Measurements from ENCODE around the gene NEK9. TPM values are rescaled to one million over a fixed set of nuclear protein-coding genes. Genes with fewer than 3 reads are reported as not detected.

NEK9 gene
- total RNA-seq, 1 experiment from 2014 or later: 56.5 TPM

DNA sequence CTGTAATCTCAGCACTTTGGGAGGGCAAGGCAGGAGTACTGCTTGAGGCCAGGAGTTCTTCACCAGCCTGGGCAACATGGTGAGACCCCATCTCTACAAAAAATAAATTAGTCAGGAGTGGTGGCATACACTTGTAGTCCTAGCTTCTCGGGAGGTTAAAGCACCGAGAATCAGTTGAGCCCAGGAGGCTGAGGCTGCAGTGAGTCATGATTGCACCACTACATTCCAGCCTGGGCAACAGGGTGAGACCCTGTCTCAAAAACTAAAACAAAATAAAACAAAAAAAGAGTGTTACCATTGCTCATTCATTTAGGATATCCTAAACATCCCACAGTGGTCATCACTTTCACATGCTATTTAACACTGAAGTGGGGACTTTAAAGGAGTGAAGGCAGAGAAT lies 7.8 kb downstream of the NEK9 start:
- H2BK15ac ChIP-seq (ENCODE audit: low read depth, low read length): no peak overlapping the region
- no peak overlapping the region for H3K56ac ChIP-seq (ENCODE audit: insufficient read length, low read depth, low read length)
- no peak overlapping the region for H2BK5ac ChIP-seq (ENCODE audit: insufficient read length, low read length)
- WGBS (ENCODE audit: extremely low coverage, insufficient read length, low lambda C conversion rate): no CpG with 5 or more reads among the region's 2 CpGs
- H2BK120ac ChIP-seq (ENCODE audit: low read depth, low read length, poor library complexity, severe bottlenecking): no peak overlapping the region
- no peak overlapping the region for H4K91ac ChIP-seq (ENCODE audit: insufficient read length, low read depth, low read length)
- no peaks in the 10 kb centered on the region for H3K27me3 Mint-ChIP-seq (ENCODE audit: low read depth)
- no peaks in the 10 kb centered on the region for H3K4me1 ChIP-seq (ENCODE audit: insufficient read depth, low read length)
- H3K4me2 ChIP-seq (ENCODE audit: insufficient read depth, insufficient read length, low read length): no peak overlapping the region
- H3K79me1 ChIP-seq (ENCODE audit: insufficient read depth, low read depth, low read length, poor library complexity, severe bottlenecking): no peaks in the 10 kb centered on the region
- no peaks in the 10 kb centered on the region for H3K23me2 ChIP-seq (ENCODE audit: insufficient read length, low read depth, low read length, poor library complexity, severe bottlenecking)
- no peak overlapping the region for H3K4ac ChIP-seq (ENCODE audit: low read depth, low read length)
- no peaks in the 10 kb centered on the region for H3K79me2 ChIP-seq (ENCODE audit: insufficient read depth, low read length)
- no peak overlapping the region for H2BK12ac ChIP-seq (ENCODE audit: insufficient read length, low read depth, low read length)
- no peaks in the 10 kb centered on the region for H3K9me3 Mint-ChIP-seq
- peaks cover 2 to 56% (median 46%) of the 10 kb centered on the region in 3 experiments; a peak in 6 of 7 replicates for H3K36me3 Mint-ChIP-seq (ENCODE audit: insufficient read depth in 1 of 3, low read depth in 3 of 3)
- no peak overlapping the region for H3K18ac ChIP-seq (ENCODE audit: insufficient read length, low read depth, low read length)
- no peak for DNase-seq
- H3K4me1 Mint-ChIP-seq: no peaks in the 10 kb centered on the region
- TF ChIP-seq, protein P1, sequence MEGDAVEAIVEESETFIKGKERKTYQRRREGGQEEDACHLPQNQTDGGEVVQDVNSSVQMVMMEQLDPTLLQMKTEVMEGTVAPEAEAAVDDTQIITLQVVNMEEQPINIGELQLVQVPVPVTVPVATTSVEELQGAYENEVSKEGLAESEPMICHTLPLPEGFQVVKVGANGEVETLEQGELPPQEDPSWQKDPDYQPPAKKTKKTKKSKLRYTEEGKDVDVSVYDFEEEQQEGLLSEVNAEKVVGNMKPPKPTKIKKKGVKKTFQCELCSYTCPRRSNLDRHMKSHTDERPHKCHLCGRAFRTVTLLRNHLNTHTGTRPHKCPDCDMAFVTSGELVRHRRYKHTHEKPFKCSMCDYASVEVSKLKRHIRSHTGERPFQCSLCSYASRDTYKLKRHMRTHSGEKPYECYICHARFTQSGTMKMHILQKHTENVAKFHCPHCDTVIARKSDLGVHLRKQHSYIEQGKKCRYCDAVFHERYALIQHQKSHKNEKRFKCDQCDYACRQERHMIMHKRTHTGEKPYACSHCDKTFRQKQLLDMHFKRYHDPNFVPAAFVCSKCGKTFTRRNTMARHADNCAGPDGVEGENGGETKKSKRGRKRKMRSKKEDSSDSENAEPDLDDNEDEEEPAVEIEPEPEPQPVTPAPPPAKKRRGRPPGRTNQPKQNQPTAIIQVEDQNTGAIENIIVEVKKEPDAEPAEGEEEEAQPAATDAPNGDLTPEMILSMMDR (conservative IDR thresholded peaks at IDR 0.05): no peak
- no peak overlapping the region for H3K4me3 Mint-ChIP-seq
- H3T11ph ChIP-seq (ENCODE audit: low read length): no peak overlapping the region
- H3K27me3 ChIP-seq (ENCODE audit: insufficient read depth, low read length): no peaks in the 10 kb centered on the region
- H3K9ac ChIP-seq (ENCODE audit: extremely low read depth, insufficient read length, low read length): no peak overlapping the region
- H3K27ac Mint-ChIP-seq: no peak overlapping the region
- H4K20me1 ChIP-seq (ENCODE audit: control insufficient read depth, insufficient read depth, insufficient read length): no peaks in the 10 kb centered on the region
- H3K23ac ChIP-seq (ENCODE audit: insufficient read length, low read depth, low read length): no peak overlapping the region
- H4K5ac ChIP-seq (ENCODE audit: insufficient read length, low read depth, low read length): no peak overlapping the region
- no peak overlapping the region for H3K27ac ChIP-seq (ENCODE audit: insufficient read length, low read depth, low read length)
- H2AFZ ChIP-seq (ENCODE audit: low read length): no peak overlapping the region
- H3K9me3 ChIP-seq (ENCODE audit: control insufficient read depth, low read depth, low read length): no peaks in the 10 kb centered on the region
- no peak overlapping the region for H2AK5ac ChIP-seq (ENCODE audit: insufficient read length, low read length)
- H3K14ac ChIP-seq (ENCODE audit: insufficient read depth, low read length): no peak overlapping the region
- no peak overlapping the region for H2BK20ac ChIP-seq (ENCODE audit: low read depth, low read length, poor library complexity, severe bottlenecking)
- H4K8ac ChIP-seq (replicated peaks; ENCODE audit: insufficient read length, low read depth, low read length): no peak overlapping the region
